Measurements from ENCODE around the gene DAAM1.

DAAM1 gene

DNA sequence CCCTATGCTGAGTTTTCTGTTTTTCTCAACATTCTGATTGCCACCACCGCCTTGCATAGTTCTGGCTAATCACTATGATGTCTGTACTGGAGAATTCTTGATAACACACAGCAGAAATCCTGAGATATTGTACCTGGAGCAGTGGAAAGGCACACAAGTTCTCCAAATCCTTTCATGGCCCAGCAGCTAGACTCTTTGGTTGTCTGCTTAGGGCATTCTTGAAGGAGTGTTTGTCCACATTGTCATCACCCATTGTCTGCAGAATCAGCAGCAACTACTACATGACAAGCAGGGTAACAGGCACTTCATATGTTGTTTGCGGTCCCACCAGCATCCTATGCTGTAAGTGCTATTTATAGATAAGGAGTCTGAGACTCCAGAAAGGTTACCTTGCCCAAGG is 128.9 kb downstream of the DAAM1 start:
- no peak for FAIRE-seq

DNA sequence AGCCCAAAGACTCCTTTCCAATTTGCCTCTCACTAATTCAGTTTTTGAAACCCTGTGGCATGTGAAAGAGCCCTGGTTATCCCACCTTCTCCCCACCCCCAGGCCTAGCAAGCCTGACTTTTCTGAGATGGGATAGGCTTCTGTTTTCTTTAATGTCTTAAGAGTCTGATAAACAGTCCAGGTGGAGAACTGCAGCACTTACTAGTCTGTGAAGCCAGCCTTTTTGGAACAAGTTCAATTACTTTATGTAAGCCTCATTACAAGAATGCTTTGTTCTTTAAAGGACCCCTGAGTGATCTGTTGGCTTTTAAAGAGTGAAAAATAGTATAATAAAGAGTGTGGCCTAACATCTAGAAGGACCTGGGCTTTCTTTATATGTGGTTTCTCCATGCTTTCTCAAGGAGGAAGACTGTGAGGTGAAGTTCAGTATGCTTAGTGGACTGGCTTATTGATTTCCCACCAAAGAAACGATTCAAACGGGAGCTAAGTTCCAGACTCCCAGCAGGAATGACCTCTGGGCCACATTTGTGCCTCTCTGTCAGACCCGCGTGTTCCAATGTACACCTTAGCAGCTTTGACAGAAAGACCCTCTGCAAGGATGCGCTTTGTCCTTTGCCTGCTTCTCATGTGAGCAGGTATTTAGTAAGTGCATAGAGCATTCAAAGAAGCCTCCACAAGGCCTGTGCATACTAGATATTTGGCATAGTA is 129.5 kb downstream of the DAAM1 start:
- FAIRE-seq = no peak

DNA sequence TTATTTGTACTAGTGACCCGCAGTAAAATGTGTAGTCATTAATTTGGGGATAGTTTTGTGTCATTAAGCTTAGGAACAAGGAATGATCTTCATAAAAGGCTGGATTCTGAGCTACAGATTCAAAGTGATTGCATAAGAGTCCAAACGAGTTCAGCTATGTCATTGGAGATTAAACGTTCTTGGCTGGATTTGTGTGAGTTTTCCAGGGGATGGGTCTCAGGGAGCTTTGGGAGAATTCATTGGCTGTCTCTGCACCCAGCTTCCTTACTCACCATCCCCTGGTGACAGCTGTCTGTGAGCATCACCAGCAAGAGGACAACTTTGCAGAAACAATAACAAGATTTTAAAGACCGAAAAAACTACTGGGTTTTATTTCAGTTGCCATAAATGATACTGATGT is 130.4 kb downstream of the DAAM1 start:
- FAIRE-seq = no peak

DNA sequence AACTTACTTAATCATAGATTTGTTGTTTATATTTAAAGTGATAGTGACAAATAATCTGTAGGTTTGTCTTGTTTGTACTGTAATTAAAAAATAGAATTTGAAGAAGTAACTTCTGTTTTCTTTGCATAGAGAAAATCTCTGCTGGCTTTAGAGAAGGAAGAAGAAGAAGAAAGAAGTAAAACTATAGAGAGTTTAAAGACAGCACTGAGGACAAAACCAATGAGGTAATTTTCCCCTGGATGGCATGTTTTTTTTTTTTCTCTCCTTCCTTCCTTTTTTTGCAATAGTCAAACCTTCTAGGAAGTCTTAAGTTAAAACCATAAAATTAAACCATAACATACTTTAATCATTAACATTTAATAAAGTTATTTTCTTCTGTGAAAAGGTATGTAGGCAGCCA is 131.9 kb downstream of the DAAM1 start:
- FAIRE-seq = peak; percentile 12

DNA sequence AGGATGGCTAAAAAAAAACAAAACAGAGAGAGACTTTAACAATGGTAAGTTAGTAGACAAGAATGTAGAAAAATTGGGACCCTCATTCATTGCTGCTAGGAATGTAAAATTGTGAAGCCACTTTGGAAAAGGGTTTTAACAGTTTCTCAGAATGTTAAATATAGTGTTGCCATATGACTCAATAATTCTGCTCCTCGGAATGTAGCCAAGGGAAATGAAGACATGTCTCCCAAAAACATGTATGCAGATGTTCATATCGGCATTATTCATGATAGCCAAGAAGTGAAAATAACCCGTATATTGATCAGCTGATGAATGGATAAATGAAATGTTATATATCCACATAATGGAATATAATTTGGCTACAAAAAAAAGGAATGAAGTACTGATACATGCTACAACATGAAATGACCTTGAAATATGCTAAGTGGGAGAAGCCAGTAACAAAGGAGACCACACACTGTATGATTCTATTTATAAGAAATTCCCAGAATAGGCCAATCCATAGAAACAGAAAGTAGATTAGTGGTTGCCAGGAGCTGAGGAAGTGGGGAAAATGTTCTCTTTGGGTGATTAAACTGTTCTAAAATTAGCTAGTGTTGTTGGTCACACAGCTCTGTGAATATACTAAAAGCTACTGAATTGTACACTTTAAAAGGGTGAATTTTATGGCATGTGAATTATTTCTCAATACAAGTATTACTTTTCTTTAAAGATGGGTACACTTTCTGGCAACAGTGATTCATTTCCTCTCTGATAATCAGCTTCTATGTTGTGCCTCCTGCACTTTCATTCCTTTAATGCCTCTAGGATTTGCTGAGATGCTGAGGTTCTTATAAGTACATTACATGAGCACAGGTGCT is 132.5 kb downstream of the DAAM1 start:
- no peak for FAIRE-seq

DNA sequence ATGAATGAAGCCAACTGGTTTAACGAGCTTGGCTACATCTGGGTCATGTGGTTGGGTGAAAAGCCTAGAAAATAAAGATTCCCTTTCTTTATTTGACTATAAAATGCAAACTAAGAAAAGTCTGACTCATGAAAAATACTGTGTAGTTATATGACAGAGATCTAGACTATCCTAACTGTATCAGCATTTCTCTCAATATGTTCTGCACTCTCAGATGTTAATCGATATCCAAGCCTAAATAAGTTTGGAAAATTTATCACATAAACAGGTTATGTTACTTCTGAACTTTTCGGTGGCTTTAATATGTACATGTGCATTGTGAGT is 133.1 kb downstream of the DAAM1 start:
- no peak for FAIRE-seq

DNA sequence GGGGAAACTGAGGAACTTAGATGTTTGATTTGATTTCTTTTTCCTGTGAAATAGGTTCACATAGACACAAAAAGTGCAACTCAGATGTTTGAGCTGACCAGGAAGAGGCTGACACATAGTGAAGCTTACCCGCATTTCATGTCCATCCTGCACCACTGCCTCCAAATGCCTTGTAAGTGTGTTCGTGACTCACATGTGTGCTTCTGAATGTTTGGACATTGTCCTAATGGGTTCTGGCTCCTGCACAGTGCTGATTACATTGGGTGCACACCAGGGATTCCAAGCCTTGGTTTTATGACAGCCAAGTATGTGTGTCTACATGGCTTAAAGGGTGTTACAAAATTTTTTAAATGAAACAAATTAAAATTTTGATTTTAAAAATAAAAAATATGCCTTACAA is 137.4 kb downstream of the DAAM1 start:
- no peak for FAIRE-seq

DNA sequence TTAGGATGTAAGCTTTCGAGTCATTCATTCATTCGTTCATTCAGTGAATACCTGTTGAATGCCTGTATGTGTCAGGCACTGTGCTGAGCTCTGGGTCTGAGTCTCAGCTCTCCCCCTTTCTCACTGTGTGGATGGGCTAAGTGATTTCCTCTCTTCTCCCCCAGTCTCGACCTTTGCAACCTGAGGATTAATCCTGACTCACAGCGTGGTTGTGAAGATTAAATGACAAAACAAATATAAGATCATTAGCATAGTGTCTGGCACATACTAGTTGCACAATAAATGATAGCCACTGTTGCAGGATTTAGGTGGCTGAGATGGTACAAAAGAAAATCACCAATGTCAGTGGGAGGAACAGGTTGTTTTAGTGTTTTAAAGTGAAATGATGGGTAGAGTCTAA is 140.0 kb downstream of the DAAM1 start:
- no peak for FAIRE-seq

DNA sequence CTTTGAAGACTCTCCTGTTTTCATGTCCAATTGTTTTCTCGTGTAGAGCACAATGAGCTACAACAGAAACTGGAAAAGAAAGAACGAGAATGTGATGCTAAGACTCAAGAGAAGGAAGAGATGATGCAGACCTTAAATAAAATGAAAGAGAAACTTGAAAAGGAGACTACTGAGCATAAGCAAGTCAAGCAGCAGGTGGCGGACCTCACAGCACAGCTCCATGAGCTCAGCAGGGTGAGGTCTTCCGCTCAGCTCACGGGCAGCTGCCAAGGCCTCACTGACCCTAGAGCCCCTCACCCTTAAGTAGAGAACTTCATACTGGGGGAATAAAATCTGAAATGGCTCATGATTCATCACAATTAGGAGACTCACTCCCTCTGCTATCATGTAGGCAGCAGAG is 142.0 kb downstream of the DAAM1 start:
- FAIRE-seq = no peak

DNA sequence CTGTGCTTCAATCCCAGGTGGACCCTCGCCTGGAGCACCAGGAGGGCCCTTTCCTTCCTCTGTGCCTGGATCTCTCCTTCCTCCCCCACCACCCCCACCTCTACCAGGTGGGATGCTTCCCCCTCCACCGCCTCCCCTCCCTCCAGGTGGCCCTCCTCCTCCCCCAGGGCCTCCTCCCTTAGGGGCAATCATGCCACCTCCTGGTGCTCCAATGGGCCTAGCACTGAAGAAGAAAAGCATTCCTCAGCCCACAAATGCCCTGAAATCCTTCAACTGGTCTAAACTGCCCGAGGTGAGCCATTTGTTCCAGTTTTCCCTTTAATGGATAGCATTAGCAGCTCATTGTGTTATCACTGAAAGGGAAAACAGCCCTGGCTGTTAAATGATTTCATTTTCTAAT is 142.8 kb downstream of the DAAM1 start:
- no peak for FAIRE-seq

DNA sequence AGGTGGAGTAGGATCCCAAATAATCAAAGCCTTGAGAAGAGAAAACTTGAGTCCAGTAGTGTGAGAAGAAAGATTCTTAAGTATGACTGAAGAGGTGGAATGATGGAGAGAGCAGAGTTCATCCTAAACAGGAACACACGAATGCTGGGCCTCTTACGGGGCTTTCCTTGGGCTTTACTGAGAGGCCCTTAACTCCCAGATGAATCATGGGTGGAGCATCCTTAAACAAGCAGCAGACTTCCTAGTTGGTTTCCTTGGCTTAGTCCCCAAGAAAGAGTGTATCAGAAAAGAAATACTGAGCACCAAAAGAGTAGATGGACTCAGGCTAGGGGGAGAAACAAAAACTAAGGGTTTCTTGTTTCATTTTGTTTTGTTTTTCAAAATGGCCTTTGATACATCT is 144.3 kb downstream of the DAAM1 start:
- FAIRE-seq = no peak

DNA sequence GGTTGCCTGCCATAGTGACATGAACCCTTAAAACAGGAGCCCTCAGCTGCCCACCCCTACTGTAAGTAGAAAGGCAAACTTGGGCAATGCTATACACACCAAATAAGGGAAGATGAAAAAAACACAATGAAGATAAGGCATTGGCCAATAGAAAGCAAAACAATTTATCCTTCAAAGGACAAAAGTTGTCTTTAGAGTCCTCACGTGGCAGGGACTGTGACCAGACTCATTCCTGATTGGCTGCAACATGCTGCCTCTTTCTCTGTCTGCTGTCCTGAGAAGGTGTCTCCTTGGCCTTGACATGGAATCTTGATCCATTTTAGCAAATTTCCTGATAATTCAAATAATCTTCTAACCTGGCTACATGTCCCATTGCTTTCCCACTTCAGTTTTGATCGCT is 144.8 kb downstream of the DAAM1 start:
- FAIRE-seq = no peak

DNA sequence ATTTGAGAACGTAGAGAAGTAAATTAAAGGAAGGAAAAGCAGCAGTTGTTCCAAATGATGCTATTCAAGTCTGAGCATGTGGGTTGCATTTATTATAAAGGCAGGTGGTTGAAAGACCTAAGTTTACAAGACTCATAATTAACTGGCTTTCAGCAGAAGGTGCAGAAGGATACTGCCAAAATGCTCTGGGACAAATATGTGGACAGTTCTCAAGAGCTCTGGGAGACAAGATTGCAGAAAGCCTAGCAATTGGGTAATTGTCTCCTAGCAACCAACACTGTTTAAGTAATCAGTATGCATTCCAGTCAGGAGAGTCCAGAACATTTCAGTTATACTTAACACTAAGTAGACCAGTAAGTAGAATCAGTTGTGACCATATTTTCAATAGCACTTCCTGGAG is 145.2 kb downstream of the DAAM1 start:
- no peak for FAIRE-seq

DNA sequence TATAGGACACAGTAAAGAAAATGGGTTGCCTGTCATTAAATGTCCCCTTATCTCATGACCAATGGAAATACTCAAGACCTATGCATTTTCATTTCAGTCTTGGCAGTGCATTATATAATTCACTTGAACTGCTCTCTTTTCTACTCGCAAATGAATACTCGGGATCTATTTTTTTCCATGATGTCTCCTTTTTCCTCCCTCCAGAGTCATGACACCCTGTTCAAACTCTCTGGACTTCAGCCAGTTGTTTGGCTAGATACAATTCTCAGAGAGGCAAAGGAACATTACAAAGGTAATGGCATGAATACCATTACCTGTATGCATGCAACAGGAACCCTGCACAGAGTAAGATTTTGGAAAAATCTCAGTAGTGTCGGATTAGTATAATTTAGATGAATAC is 145.8 kb downstream of the DAAM1 start:
- no peak for FAIRE-seq

DNA sequence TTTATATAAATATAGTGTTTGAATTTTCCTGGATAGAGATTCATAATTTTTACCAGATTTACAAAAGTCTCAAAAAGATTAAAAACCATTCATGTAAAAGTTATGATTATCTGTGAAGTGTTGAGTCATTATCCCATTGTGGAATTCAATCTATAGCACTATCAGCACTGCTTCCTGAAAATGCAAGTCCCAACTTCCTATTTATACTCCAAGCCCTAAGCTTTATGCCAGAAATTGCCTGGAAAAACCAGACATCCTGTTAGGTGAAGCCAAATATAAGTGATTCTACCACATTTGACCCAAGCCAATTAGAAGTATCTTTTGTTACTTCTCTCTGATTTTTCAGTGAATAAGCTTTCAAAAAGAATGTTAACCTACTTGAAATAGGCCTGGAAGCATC is 147.6 kb downstream of the DAAM1 start:
- FAIRE-seq = no peak

DNA sequence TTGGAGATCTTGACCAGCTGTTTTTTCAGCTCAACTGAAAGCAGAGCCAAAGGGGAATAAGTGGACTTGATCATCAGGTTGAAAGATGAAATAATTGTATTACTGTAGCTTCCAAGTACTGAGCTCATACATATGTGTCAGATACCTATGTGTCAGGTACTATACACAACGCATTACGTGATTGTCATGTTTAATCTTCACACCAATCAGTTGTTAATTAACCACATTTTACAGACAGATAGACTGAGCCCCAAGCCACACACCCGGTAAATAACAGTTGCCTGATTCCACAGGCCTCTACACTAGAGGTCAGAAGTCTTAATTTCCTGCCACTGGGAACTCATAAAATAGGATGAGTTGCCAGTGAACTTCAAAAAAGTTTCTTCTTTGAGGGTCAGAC is 148.2 kb downstream of the DAAM1 start:
- FAIRE-seq = no peak

DNA sequence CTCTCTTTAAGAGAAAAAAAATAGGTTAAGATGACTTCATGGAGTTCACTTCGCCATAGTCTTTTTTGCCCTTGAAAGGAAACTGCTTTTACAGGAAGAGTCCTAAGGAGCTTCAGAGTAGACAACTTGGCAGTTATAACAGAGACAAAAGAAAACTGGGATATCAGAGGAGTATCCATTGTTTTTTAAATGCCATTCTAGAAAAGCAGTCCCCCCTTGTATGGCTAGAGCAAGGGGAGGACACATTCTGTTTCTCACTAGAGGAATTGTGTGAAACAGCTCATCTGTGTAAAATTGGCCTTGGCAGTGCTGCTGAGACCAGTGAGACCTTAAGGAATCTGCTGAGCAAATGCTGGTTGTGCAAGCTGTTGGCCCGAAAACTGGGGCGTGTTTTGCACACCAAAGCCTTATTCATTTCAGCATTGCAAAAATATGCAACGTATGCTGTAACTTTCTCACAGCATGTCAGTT is 148.7 kb downstream of the DAAM1 start:
- peak; percentile 33 for FAIRE-seq

DNA sequence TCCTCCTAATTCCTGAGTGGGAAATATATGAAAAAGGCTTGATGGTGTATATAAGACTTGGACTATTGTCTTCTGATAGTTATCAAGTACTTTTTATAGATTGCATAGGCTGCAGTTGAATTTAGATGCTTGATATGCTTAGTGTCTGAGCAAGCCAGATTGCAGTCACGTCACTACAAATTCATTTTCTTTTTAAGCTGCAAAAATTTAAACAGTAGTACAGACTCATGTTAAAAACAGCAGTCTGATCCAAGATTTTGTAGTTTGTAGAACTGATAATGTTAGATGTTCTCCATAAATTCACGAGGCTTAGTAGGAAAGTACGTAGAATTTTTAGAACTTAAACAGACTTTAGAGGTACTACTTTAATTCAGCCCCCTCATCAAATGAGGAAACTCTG is 150.3 kb downstream of the DAAM1 start:
- FAIRE-seq = no peak

DNA sequence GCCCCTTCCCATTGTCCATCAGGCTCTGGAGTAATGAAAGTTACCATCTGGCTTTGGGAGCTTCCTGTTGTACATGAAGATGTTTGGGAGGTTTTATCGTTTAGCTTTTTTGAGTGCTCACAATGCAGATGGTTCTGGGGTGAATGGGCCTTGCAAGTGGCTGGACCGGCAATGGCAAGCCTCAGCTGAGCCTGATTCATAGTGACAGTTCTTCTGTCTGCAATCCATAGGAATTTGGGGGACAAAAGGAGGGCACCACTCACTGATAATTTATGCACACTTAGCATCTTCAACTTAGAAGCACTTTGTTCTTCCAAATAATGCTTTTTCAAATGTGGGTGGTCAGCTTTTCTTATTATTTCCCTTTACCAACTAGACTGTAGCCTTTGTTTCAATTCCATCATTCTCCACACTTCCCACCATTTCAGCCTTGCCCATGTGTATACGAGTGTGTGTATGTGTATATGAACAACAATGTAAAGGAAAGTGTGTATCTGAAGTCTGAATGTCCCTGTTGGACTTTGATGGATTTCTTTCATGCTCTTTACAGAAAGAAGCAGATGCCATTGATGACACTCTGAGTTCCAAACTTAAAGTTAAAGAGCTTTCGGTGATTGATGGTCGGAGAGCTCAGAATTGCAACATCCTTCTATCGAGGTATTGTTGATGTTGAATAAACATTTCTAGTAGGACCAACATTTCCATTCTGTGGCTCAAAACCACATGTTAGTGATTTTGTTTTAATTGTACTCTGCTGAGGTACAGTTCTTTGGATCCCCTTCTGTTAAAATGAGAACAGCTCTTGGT is 151.3 kb downstream of the DAAM1 start:
- no peak for FAIRE-seq

DNA sequence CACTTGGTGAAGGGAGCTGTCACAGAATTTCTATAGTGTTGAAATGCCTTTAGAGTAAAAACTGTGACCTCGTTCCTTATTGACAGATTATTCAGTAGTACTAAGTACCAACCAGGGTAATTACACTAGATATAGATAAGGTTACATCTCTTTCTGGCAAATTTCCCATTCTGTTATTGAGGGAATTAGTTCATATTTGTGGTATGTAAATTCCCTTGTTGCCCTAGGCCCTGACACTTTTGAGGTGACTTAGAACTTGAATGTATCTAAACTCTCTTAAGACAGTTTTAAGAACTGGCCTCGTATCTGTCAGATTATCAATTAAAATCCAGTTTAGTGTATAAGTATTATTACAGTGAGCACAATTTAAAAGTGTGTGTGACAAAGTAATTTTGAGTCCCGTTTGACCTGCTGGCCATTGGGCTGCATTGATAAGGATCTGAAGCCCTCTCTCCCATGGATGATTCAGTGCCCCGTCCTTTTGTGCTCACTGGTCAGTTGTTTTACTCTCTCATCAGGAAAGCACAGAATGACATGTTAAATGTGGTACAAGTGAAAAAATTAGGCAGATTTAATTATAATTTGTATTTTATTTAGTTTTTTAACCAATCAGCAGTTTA is 153.5 kb downstream of the DAAM1 start:
- no peak for FAIRE-seq

DNA sequence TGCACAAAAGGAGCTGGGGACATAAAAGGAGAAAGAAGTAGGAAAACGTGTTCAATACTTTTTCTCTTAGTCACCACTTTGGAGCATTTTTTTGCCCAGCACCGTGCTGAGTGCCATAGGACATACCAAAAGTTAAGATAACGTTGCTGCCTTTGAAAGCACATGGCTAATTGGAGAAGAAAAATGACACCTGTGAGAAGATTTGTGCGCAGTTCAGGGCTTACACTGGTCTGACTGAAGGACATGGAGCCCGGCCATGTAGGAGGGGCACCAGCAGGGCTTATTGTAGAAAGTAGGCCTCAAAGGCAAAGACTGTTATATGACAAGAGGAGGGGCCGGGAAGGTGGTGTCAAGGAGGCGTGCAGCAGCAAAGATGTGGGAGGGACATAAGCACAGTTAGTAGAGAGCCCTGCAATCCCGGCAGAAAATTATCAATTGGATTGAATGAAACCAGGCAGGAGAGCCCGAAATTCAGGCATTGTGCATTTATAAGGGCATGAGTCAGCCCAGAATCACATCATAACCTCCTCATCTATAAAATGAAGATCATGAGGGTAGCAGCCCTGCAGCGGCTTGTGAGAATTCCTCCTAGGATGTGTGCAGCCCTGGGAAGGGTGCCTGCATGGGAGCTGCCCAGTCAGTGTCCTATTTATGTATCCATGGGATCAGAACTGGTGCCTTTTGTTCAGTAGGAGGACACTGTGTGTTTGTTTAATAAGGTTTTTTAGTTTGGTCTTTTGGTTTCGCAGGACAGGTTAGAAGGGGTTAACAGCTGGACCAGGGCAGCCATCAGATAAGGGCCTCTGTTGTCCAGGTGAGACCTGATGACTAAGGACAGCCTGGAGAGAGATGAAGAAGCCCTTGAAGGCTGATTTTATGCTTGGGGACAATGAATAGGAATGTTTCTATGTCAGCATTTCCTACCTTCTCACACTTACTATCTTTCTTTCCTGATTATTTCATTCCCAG is 154.3 kb downstream of the DAAM1 start:
- no peak for FAIRE-seq

DNA sequence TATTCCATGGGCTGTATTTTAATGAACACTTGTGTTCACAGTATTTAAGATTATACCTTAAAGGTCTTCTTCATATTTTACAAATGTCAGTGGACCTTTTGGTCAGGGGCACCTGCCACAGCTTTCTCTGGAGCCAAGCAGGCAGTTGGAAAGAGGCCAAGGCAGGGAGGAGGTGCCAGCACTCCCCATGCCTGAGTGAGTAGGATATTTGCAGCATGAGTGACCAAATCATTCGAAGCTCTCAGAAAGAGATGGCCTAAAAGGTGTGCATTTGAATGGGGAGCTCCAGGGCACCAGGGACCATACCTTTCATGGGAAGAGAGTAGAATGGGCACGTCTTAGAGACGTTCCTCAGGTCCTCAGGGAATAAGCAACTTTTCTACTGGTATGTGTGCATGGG is 155.1 kb downstream of the DAAM1 start:
- no peak for FAIRE-seq
